ENCODE measurements around the gene GRID1.

The GRID1 gene

GRCh38 chr10:85594239-85594638, 772.4 kb downstream of the GRID1 start:
- no peak overlapping the region for H3K27ac ChIP-seq
- no peak for TF ChIP-seq CTCF (IDR thresholded peaks at IDR 0.05)
- TF ChIP-seq ZFX (IDR thresholded peaks at IDR 0.05; ENCODE audit: borderline replicate concordance), result no peak

- H3K27ac ChIP-seq, result no peak overlapping the region
- TF ChIP-seq ZFX (IDR thresholded peaks at IDR 0.05; ENCODE audit: borderline replicate concordance), result no peak
- TF ChIP-seq CTCF (IDR thresholded peaks at IDR 0.05), result no peak
These were observed 773.3 kb downstream of the GRID1 start for GRCh38 chr10:85593226-85593772.

GRCh38 chr10:85581371-85581770, 785.2 kb downstream of the GRID1 start:
- TF ChIP-seq ZFX (IDR thresholded peaks at IDR 0.05; ENCODE audit: borderline replicate concordance) (no peak), CTCF (IDR thresholded peaks at IDR 0.05) (no peak)
- no peak overlapping the region for H3K27ac ChIP-seq

GRCh38 chr10:85580585-85580984, 786.0 kb downstream of the GRID1 start:
- no peak overlapping the region for H3K27ac ChIP-seq
- TF ChIP-seq CTCF (IDR thresholded peaks at IDR 0.05), result no peak
- TF ChIP-seq ZFX (IDR thresholded peaks at IDR 0.05; ENCODE audit: borderline replicate concordance), result no peak

GRCh38 chr10:85578860-85579259, 787.7 kb downstream of the GRID1 start:
- H3K27ac ChIP-seq, result no peak overlapping the region
- TF ChIP-seq CTCF (IDR thresholded peaks at IDR 0.05) (no peak), ZFX (IDR thresholded peaks at IDR 0.05; ENCODE audit: borderline replicate concordance) (no peak)

GRCh38 chr10:85575441-85575840, 791.2 kb downstream of the GRID1 start:
- TF ChIP-seq ZFX (IDR thresholded peaks at IDR 0.05; ENCODE audit: borderline replicate concordance) (no peak), CTCF (IDR thresholded peaks at IDR 0.05) (no peak)
- no peak overlapping the region for H3K27ac ChIP-seq

GRCh38 chr10:85570871-85571270, 795.7 kb downstream of the GRID1 start:
- TF ChIP-seq CTCF (IDR thresholded peaks at IDR 0.05), result no peak
- no peak for TF ChIP-seq ZFX (IDR thresholded peaks at IDR 0.05; ENCODE audit: borderline replicate concordance)
- H3K27ac ChIP-seq, result no peak overlapping the region

Measured in 22Rv1 (cell line).